Mucosa of gallbladder (tissue), 1 donor: ENCODE results near the gene WWOX. TPM values are rescaled to one million over a fixed set of nuclear protein-coding genes. Genes with fewer than 3 reads are reported as not detected.
A peak's percentile ranks its signal among the peaks of the same experiment; 100 is the strongest.

ENCODE experiments used
- DNase-seq: peaks from one replicate; pipeline ENCODE4 v3.0.0-alpha.2; 2020; ENCODE audit warnings: low spot score
- total RNA-seq: library from RNA; stranded (reverse); gene quantifications from one replicate; pipeline ENCODE4 v1.2.1, GENCODE V29; 2021
- donor health status: DM: no; HTN: no; CAD: no.

Gene WWOX
- total RNA-seq, 1 donor from 2014 or later, result 28.2 TPM

- DNase-seq, result no peak
Observed at GRCh38 chr16:79055251-79055970, 956.0 kb downstream of the WWOX start.

GRCh38 chr16:79061181-79061580, 961.7 kb downstream of the WWOX start:
- no peak for DNase-seq

GRCh38 chr16:79062336-79062735, 962.9 kb downstream of the WWOX start:
- no peak for DNase-seq

- DNase-seq, result no peak
Observed at GRCh38 chr16:79062821-79063220, 963.4 kb downstream of the WWOX start.

GRCh38 chr16:79064256-79064972, 965.0 kb downstream of the WWOX start:
- no peak for DNase-seq

- DNase-seq, result peak; percentile 28
Observed at GRCh38 chr16:79066561-79066960, 967.1 kb downstream of the WWOX start.

- DNase-seq, result no peak
Observed at GRCh38 chr16:79067600-79067999, 968.1 kb downstream of the WWOX start.

GRCh38 chr16:79069121-79069520, 969.7 kb downstream of the WWOX start:
- DNase-seq, result no peak

- DNase-seq, result no peak
Observed at GRCh38 chr16:79069633-79070032, 970.2 kb downstream of the WWOX start.

GRCh38 chr16:79071424-79071823, 972.0 kb downstream of the WWOX start:
- no peak for DNase-seq

GRCh38 chr16:79072517-79072916, 973.1 kb downstream of the WWOX start:
- DNase-seq, result no peak

GRCh38 chr16:79073566-79073965, 974.1 kb downstream of the WWOX start:
- DNase-seq, result no peak

- DNase-seq, result no peak
Observed at GRCh38 chr16:79074541-79074940, 975.1 kb downstream of the WWOX start.

GRCh38 chr16:79074951-79075350, 975.5 kb downstream of the WWOX start:
- no peak for DNase-seq

GRCh38 chr16:79076047-79076767, 976.8 kb downstream of the WWOX start:
- no peak for DNase-seq

- DNase-seq, result no peak
Observed at GRCh38 chr16:79077346-79077745, 977.9 kb downstream of the WWOX start.

GRCh38 chr16:79079656-79080420, 980.4 kb downstream of the WWOX start:
- DNase-seq, result no peak

- DNase-seq, result no peak
Observed at GRCh38 chr16:79081297-79082066, 982.0 kb downstream of the WWOX start.

- DNase-seq, result no peak
Observed at GRCh38 chr16:79082970-79083369, 983.5 kb downstream of the WWOX start.

GRCh38 chr16:79083508-79084299, 984.2 kb downstream of the WWOX start:
- DNase-seq, result no peak
